NT2/D1 (cell line): Measurements from ENCODE around the gene MAS1.

ENCODE experiments used
- YY1 ChIP-seq: IDR thresholded peaks from 2 replicates; pipeline ENCODE4 v1.6.1; 2011; ENCODE audit not compliant: insufficient read length, insufficient read depth
- ZNF274 ChIP-seq: IDR thresholded peaks from 2 replicates; pipeline ENCODE4 v1.6.1; 2011; ENCODE audit warnings: mild to moderate bottlenecking, low read depth, low read length

DNA sequence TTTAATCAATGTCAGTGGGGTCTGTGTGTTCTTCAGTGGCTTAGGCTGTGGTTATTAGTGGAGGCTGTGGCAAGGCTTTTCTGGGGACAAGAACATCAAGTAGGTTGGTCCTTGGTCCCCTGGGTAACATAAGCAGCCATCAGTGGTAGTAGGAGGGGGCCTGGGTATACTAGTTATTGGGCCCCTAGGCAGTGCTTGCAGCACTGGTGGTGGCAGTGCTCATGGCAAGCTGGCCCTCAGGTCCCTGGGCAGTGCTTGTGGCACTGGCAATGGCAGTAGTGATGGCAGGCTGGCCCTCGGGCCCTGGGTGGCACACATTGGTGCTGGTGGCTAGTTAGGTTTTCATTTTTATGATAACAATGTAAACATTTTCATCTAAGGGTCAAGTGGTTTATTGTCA is 32.5 kb upstream of the MAS1 start:
- TF ChIP-seq ZNF274 (no peak), YY1 (no peak)
